ACC112 (cell line): ENCODE data around the gene UBA3.

Experiments
- H2AFZ ChIP-seq: fragments of 200-600 bp; sonication (generic); one replicate; pipeline ENCODE4 v1.6.0; 2017; ENCODE audit warnings: antibody characterized with exemption, low read length; ENCODE audit not compliant: unreplicated experiment
- H3K27ac ChIP-seq: fragments of 200-600 bp; sonication (generic); 2 replicates; pipeline ENCODE4 v1.5.1; 2014; ENCODE audit warnings: low read depth, mild to moderate bottlenecking, antibody characterized with exemption, low read length, moderate library complexity
- H3K27me3 ChIP-seq: fragments of 200-600 bp; sonication (generic); 2 replicates; pipeline ENCODE4 v1.6.1; 2014; ENCODE audit warnings: mild to moderate bottlenecking, antibody characterized with exemption, low read length, moderate library complexity, mixed read lengths; ENCODE audit not compliant: insufficient read depth
- H3K36me3 ChIP-seq: fragments of 200-600 bp; sonication (generic); 2 replicates; pipeline ENCODE4 v1.6.1; 2016; ENCODE audit warnings: mild to moderate bottlenecking, antibody characterized with exemption, low read length, moderate library complexity, mixed read lengths; ENCODE audit not compliant: insufficient read depth
- H3K4me1 ChIP-seq: fragments of 200-600 bp; sonication (generic); one replicate; pipeline ENCODE4 v1.6.1; 2016; ENCODE audit warnings: low read length, mixed read lengths; ENCODE audit not compliant: insufficient read depth, unreplicated experiment, control insufficient read depth
- H3K4me3 ChIP-seq: fragments of 200-600 bp; sonication (generic); 2 replicates; pipeline ENCODE4 v1.5.1; 2014; ENCODE audit warnings: mild to moderate bottlenecking, low read depth, low read length
- H3K79me2 ChIP-seq: fragments of 200-600 bp; sonication (generic); one replicate; pipeline ENCODE4 v1.6.0; 2016; ENCODE audit warnings: low read length; ENCODE audit not compliant: control insufficient read depth, unreplicated experiment, insufficient read depth

The UBA3 gene

DNA sequence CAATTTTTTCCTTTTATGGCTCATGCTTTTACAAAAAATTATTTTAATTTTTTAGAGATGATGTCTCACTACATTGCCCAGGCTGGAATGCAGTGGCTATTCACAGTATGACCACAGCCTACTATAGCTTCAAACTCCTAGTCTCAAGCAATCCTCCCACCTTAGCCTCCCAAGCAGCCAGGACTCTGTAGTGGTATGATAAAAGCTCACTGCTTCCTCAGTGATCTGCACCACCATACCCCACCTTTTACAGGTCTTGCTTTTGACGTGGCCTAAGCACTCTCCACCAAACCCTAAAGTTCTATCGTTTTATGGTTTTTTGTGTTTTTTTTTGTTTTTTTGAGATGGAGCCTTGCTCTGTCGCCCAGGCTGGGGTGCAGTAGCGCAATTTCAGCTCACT lies 14.0 kb downstream of the UBA3 start:
- Histone ChIP-seq H3K36me3 (peaks cover 29% of the 10 kb centered on the region), H3K4me1 (no peaks in the 10 kb centered on the region), H3K79me2 (no peaks in the 10 kb centered on the region), H2AFZ (no peak overlapping the region), H3K27ac (no peak overlapping the region), H3K27me3 (no peaks in the 10 kb centered on the region), H3K4me3 (no peak overlapping the region)

DNA sequence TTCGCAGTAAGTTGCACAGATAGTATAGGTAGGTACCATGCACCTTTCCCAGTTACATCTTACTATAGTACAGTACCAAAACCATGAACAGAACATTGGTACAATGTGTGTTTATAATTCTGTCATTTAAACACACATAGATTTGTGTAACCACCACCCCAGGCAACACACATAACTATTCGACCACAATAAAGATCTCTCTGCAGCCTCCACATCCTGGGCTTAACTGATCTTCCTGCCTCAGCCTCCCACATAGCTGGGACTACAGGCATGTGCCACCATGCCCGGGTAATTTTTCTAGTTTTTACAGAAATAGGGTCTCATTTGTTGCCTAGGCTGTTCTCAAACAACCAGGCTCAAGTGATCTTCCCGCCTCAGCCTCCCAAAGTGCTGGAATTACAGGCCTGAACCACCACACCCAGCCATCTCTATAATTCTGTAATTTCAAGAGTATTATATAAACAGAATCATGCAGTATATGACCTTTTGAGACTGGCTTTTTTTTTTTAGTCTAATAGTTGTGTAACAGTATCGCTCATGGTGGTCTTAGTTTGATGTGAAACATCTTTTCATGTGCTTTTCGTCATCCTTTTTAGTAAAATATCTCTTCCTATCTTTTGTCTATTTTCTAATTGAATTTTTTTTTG lies 14.7 kb downstream of the UBA3 start:
- no peaks in the 10 kb centered on the region for H3K79me2 ChIP-seq
- no peak overlapping the region for H3K27ac ChIP-seq
- no peak overlapping the region for H2AFZ ChIP-seq
- H3K4me1 ChIP-seq, result no peaks in the 10 kb centered on the region
- H3K4me3 ChIP-seq, result no peak overlapping the region
- H3K27me3 ChIP-seq, result no peaks in the 10 kb centered on the region
- H3K36me3 ChIP-seq, result peaks cover 34% of the 10 kb centered on the region

DNA sequence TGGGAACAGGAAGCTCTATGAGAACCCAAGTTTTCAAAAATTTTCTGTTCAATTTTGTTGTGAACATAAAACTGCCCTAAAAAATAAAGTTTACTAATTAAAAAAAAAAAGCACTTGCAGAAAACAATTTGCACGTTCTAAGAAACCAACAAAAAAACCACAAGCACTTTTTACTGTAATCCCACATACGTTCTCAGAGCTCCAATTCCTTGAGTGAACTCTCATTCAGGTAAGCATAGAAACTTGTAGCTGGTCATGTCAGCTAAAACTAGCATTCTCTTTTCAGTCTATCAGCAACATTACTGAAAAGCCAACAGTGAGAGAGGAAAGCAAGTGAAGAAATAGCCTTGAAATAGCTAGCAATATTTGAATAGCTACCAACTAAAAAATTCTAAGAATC lies 16.5 kb downstream of the UBA3 start:
- H3K27me3 ChIP-seq, result no peaks in the 10 kb centered on the region
- no peak overlapping the region for H3K27ac ChIP-seq
- no peaks in the 10 kb centered on the region for H3K4me1 ChIP-seq
- no peak overlapping the region for H3K4me3 ChIP-seq
- H3K79me2 ChIP-seq, result no peaks in the 10 kb centered on the region
- H3K36me3 ChIP-seq, result peaks cover 38% of the 10 kb centered on the region
- no peak overlapping the region for H2AFZ ChIP-seq

DNA sequence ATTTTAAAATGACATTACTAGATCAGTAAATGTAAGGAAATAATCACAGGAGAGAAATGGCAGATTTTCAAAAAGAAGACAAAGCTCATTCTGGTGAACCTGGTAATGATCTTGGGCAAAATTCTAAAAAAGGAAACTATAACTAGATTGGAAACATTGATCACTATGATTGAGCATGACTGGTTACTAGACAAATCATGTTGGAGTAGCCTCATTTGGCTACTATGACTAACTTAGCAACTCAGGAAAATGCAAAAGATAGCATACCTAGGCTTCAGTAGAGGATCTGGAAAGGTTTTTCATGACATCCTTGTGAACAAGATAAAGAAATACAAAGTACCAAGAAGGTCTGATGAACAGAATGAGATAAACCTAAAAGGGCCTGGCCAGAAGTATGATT lies 20.5 kb downstream of the UBA3 start:
- Histone ChIP-seq H3K4me1 (no peaks in the 10 kb centered on the region), H3K4me3 (no peak overlapping the region), H3K36me3 (peaks cover 52% of the 10 kb centered on the region), H3K27ac (no peak overlapping the region), H2AFZ (no peak overlapping the region), H3K27me3 (no peaks in the 10 kb centered on the region), H3K79me2 (no peaks in the 10 kb centered on the region)

DNA sequence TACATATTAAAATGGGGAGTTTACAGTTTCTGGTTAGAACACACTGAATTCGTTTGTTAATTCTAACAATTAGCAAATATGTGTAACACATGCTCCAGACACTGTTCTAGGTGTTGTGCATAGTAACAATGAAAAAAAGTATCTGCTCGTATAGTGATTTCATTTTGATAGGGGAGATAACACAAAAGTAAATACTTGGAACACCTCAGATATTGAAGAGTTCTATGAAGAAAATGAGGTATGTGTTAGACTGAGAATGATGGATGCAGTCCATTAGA lies 21.3 kb downstream of the UBA3 start:
- Histone ChIP-seq H3K27me3 (no peaks in the 10 kb centered on the region), H3K36me3 (peaks cover 46% of the 10 kb centered on the region), H3K79me2 (no peaks in the 10 kb centered on the region), H3K4me1 (no peaks in the 10 kb centered on the region), H3K27ac (no peak overlapping the region), H3K4me3 (no peak overlapping the region), H2AFZ (no peak overlapping the region)

DNA sequence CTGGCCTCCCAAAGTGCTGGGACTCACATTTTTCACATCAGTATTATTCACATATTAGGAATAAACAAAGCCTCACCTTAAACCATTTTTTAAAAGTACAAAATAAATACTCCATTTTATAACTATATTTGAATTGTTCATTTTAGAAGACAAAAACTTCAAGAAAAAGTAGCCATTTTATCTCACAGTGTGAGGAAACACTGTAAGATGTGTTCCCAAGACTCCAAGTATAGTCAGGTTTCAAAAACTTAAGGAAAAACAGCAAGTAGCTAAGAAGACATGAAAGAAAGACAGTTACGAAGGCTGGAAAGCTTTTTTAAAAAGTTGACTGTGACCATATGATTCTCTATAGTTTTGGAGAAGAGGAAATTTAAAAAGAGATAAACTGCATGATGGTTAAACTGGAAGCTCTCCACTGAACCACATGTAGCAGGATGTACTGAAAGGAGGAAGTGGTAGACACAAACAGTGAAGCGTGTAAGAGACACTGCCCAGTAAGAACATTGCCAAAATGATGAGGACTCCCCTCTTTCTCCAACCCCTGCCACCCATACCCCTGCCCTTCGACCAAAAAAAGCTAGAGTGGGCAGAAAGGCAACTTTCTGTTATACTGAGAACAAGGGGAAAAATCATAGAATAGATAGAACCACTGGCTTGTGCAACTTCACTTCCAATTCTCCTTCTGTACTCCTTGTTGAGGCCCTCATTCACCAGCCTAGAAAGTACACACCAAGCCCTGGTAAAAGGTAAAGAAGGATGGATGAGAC lies 21.8 kb downstream of the UBA3 start:
- peaks cover 46% of the 10 kb centered on the region for H3K36me3 ChIP-seq
- no peaks in the 10 kb centered on the region for H3K4me1 ChIP-seq
- H3K4me3 ChIP-seq, result no peak overlapping the region
- H3K27ac ChIP-seq, result no peak overlapping the region
- no peak overlapping the region for H2AFZ ChIP-seq
- no peaks in the 10 kb centered on the region for H3K27me3 ChIP-seq
- H3K79me2 ChIP-seq, result no peaks in the 10 kb centered on the region

DNA sequence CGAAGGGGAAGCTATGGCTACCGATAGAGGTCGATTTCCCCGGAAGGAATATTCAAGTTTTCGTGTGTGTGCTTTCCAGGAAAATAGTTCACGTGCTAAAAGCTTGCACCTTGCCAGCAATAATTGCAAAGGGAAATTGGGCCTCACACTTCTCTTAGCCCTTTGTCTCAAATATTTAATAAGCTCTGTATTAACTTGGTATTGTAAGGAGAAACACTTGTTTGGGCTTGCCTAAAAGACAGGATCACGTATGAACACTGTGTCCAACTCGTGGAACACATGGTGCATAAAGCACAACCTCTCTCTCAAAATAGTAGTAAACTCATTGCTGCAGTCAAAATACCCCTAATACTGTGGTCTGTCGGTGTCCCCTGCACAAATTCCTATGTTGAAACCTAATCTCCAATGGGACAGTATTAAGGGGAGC lies 27.7 kb downstream of the UBA3 start:
- H3K27me3 ChIP-seq, result no peaks in the 10 kb centered on the region
- H3K4me1 ChIP-seq, result peaks cover 25% of the 10 kb centered on the region
- peaks cover 25% of the 10 kb centered on the region for H3K36me3 ChIP-seq
- peak overlapping the region; percentile 86 for H3K4me3 ChIP-seq
- peak overlapping the region; percentile 88 for H2AFZ ChIP-seq
- peaks cover 44% of the 10 kb centered on the region for H3K79me2 ChIP-seq
- H3K27ac ChIP-seq, result peak overlapping the region; percentile 82

DNA sequence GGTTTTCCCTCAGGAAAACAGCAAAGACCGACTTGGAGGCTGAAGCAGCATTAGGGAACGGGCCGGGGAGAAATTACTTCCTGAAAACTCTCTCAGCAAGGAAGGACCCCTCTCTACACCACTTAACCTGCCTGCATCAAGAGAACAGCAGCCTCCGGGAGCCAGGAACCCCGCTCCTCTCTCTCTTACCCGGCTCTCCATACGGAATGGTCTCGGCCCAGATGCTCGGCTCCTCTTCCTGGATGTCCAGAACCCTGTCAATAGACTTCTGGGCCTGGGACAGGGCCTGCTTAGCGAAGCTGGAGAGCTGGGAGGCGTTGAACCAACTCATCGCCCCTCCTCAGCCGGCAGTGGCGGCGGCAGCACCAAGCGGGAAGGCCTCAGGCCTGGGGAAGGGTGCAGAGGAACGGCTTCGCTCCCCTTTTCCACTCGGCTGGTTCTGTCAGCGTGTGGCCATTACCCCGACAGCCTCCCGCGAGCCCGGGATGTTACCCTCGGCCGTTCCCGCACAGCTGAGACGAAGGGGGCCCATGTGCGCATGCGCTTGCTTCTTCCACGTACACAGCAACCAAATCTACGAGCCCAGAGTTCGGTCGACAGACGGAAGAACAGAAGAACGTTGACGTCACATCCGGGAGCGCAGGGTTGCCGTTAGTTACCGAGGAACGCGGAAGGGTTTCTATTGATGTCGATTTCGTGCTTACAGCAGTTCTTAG lies 28.3 kb downstream of the UBA3 start, which contains the start of gene TMF1:
Gene TMF1, minus strand, starts transcription at position 578 of the 716 bp plus-strand sequence. Its CDS starts 247 bp downstream, at position 331.
- peaks cover 30% of the 10 kb centered on the region for H3K4me1 ChIP-seq
- peaks cover 25% of the 10 kb centered on the region for H3K36me3 ChIP-seq
- peak within 1 kb of the TSS; percentile 86 for H3K4me3 ChIP-seq
- H3K27me3 ChIP-seq, result no peaks in the 10 kb centered on the region
- peak within 1 kb of the TSS; percentile 88 for H2AFZ ChIP-seq
- peak within 1 kb of the TSS; percentile 82 for H3K27ac ChIP-seq
- peaks cover 50% of the 10 kb centered on the region for H3K79me2 ChIP-seq

DNA sequence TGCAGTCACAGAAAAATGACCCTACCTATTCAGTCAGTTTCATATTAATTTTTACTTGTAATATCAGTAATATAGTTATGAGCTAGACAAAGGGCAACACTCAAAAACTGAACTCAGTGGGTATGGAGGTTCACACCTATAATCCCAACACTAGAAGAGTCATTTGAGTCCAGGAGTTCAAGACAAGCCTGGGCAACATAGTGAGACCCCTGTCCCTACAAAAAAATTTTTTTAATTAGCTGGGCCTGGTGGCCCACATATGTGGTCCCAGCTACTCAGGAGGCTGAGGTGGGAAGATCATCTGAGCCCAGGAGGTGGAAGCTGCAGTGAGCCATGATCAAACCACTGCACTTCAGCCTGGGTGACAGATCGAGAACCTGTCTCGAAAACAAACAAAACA lies 31.2 kb downstream of the UBA3 start:
- no peaks in the 10 kb centered on the region for H3K27me3 ChIP-seq
- H3K4me3 ChIP-seq, result no peak overlapping the region; the same call in 1 of the 2 replicates
- H3K79me2 ChIP-seq, result peaks cover 60% of the 10 kb centered on the region
- no peak overlapping the region for H2AFZ ChIP-seq
- no peak overlapping the region for H3K27ac ChIP-seq
- peaks cover 39% of the 10 kb centered on the region for H3K4me1 ChIP-seq
- peaks cover 24% of the 10 kb centered on the region for H3K36me3 ChIP-seq

DNA sequence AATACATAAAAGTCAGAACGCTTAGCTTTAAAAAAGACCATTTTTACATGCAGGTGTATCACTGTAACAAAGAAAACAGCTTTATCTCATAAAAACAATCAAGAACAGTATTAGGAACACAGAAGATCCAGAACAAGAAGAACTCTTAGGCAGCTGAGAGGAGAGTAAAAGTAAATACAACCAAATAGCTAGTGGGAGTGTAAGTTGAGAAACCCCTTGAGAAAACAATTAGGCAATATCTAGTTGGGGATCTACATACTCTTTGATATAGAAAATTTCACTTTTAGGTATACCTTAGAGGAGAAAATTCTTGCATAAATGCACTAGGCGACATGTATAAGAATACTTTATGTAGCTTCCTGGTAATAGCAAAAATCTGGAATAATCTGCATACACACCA lies 35.6 kb downstream of the UBA3 start:
- no peak overlapping the region for H3K4me3 ChIP-seq
- peaks cover 35% of the 10 kb centered on the region for H3K79me2 ChIP-seq
- no peak overlapping the region for H3K27ac ChIP-seq
- H3K27me3 ChIP-seq, result no peaks in the 10 kb centered on the region
- H2AFZ ChIP-seq, result no peak overlapping the region
- H3K36me3 ChIP-seq, result peaks cover 42% of the 10 kb centered on the region
- H3K4me1 ChIP-seq, result peaks cover 27% of the 10 kb centered on the region
